K562 (cell line): ENCODE results near the gene RNF214. TPM values are rescaled to one million over a fixed set of nuclear protein-coding genes. Genes with fewer than 3 reads are reported as not detected.

Experiments
- ETS2 ChIP-seq: IDR thresholded peaks from 2 replicates; pipeline ENCODE4 v1.6.1; 2016; ENCODE audit warnings: borderline replicate concordance, missing genetic modification characterization, mild to moderate bottlenecking, moderate library complexity, missing compliant biosample characterization; ENCODE audit not compliant: poor library complexity, severe bottlenecking
- MYC ChIP-seq, 2 experiments: fragments of 250-450 bp in 1 of 2; sonication (Bioruptor Pico) in 1 of 2; IDR thresholded peaks; 2 replicates each; pipeline versions ENCODE4 v1.5.1 to v1.6.1; 2012 to 2021; ENCODE audit warnings: low read depth in 2 of 2, borderline replicate concordance in 1 of 2, improper control_type of control experiment in 1 of 2, low read length in 1 of 2, mild to moderate bottlenecking in 1 of 2, moderate library complexity in 1 of 2
- NR2F6 ChIP-seq: fragments of 450-650 bp; formaldehyde crosslinking; IDR thresholded peaks from 2 replicates; pipeline ENCODE4 v1.4.0; 2020; ENCODE audit warnings: mild to moderate bottlenecking
- TEAD1 ChIP-seq, 2 experiments: fragments of 450-650 bp in 1 of 2; sonication (generic) in 1 of 2; formaldehyde crosslinking; IDR thresholded peaks; 2 replicates each; pipeline versions ENCODE4 v1.4.0 to v1.8.0; 2020 to 2022; ENCODE audit warnings: mild to moderate bottlenecking in 2 of 2, missing genetic modification reagents in 1 of 2
- TEAD2 ChIP-seq: fragments of 450-650 bp; IDR thresholded peaks from 2 replicates; pipeline ENCODE4 v1.6.1; 2016; ENCODE audit warnings: missing genetic modification characterization, control low read depth, missing compliant biosample characterization
- XRCC5 ChIP-seq: fragments of 200-400 bp; formaldehyde crosslinking; IDR thresholded peaks from 2 replicates; pipeline ENCODE4 v1.6.1; 2017; ENCODE audit warnings: low read depth, mild to moderate bottlenecking, low read length
- polyA plus RNA-seq, 8 experiments: library from polyadenylated mRNA; depleted of rRNA in 4 of 8; stranded (reverse) in 5 of 8; unstranded in 3 of 8; fragments of >200 nt; fragmentation: Nextera tagmentation in 2 of 8; fragmentation: Illumina TruSeq in 1 of 8; extraction: Ambion mirVana in 2 of 8; extraction: Trizol in 1 of 8; gene quantifications; 2 replicates each; pipeline versions ENCODE4 v1.2.1 to v1.2.3, GENCODE V29; 2011 to 2014; ENCODE audit warnings: inconsistent platforms in 1 of 8, missing spikeins in 1 of 8
- total RNA-seq, 7 experiments: library from RNA; depleted of rRNA in 6 of 7; stranded (reverse); fragments of >200 nt in 6 of 7; fragmentation: Illumina TruSeq in 2 of 7; extraction: Trizol in 2 of 7; gene quantifications; 2 replicates each; pipeline versions ENCODE4 v1.2.1 to v1.2.3, GENCODE V29; 2011 to 2021; ENCODE audit warnings: low replicate concordance in 1 of 7
- TF ChIP-seq, protein P1 (sequence below): fragments of 250-450 bp; sonication (Bioruptor Pico); IDR thresholded peaks from 2 replicates; pipeline ENCODE4 v1.4.0; 2020; ENCODE audit warnings: mild to moderate bottlenecking, moderate library complexity, borderline replicate concordance
- TF ChIP-seq, protein P2 (sequence below): fragments of 450-650 bp; IDR thresholded peaks from 2 replicates; pipeline ENCODE4 v1.6.1; 2018; ENCODE audit not compliant: partially characterized antibody
- TF ChIP-seq, protein P3 (sequence below): sonication (generic); formaldehyde crosslinking; IDR thresholded peaks from 2 replicates; pipeline ENCODE4 v1.8.0; 2023; ENCODE audit warnings: mild to moderate bottlenecking, missing genetic modification reagents
- TF ChIP-seq, protein P4 (sequence below): fragments of 450-650 bp; IDR thresholded peaks from 2 replicates; pipeline ENCODE4 v1.6.1; 2017; ENCODE audit warnings: antibody characterized with exemption
- TF ChIP-seq, protein P5 (sequence below): sonication (generic); formaldehyde crosslinking; IDR thresholded peaks from 2 replicates; pipeline ENCODE4 v1.9.0; 2022; ENCODE audit warnings: mild to moderate bottlenecking, missing genetic modification reagents

Gene RNF214
- total and polyA plus RNA-seq, 9 of the 15 experiments (the other 6 are each of a cell fraction or from before 2014, with no cell fraction given) = 6.6 to 24.8 (median 11.9) TPM

DNA sequence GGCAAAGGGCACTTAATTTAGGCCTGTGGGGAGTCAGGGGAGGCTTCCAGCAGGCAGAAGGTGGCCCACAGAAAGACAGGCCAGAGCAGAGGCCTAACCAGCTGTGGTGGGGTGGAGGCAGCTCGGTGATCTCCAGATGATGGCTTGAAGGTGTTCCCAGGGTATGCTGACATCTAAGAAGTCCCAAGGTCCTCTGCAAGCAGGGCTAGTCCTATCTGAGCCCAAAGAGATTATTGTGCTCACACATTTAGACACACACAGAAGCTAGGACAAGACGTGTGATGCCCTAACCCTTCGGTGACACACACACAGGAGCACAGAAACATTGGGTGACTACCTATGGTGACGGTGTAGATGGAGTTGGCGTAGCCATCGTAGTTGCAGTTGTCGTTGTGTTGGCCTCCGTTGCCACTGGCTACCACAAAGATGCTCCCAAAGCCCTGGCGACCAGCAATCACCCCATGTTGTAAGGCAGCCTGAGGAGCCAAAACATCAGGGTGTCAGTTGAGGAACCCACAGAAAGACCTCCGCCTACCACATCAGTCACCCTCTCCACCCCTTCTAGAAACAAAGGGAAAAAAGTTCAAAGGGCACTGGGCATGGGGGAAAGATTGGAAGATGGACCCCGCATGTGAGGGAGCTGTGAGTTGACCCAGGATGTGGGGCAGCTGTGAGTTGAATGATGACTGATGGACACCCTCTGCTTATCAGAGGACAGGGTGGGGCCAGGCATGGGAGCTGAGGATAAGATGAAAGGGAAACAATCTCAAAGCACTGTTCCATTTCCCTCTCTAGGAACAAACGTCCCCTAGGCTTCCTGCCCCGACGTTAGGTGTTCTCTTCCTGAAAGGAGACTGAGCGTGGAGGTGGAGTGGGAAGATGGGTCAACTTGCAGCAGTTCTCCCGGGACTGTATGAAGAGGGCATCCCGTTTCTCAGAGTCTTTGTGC, 8.5 kb upstream of the RNF214 start (continued):
- TF ChIP-seq, protein P1, sequence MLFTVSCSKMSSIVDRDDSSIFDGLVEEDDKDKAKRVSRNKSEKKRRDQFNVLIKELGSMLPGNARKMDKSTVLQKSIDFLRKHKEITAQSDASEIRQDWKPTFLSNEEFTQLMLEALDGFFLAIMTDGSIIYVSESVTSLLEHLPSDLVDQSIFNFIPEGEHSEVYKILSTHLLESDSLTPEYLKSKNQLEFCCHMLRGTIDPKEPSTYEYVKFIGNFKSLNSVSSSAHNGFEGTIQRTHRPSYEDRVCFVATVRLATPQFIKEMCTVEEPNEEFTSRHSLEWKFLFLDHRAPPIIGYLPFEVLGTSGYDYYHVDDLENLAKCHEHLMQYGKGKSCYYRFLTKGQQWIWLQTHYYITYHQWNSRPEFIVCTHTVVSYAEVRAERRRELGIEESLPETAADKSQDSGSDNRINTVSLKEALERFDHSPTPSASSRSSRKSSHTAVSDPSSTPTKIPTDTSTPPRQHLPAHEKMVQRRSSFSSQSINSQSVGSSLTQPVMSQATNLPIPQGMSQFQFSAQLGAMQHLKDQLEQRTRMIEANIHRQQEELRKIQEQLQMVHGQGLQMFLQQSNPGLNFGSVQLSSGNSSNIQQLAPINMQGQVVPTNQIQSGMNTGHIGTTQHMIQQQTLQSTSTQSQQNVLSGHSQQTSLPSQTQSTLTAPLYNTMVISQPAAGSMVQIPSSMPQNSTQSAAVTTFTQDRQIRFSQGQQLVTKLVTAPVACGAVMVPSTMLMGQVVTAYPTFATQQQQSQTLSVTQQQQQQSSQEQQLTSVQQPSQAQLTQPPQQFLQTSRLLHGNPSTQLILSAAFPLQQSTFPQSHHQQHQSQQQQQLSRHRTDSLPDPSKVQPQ (CRISPR knock-in tag) = no peak
- TF ChIP-seq, protein P2, sequence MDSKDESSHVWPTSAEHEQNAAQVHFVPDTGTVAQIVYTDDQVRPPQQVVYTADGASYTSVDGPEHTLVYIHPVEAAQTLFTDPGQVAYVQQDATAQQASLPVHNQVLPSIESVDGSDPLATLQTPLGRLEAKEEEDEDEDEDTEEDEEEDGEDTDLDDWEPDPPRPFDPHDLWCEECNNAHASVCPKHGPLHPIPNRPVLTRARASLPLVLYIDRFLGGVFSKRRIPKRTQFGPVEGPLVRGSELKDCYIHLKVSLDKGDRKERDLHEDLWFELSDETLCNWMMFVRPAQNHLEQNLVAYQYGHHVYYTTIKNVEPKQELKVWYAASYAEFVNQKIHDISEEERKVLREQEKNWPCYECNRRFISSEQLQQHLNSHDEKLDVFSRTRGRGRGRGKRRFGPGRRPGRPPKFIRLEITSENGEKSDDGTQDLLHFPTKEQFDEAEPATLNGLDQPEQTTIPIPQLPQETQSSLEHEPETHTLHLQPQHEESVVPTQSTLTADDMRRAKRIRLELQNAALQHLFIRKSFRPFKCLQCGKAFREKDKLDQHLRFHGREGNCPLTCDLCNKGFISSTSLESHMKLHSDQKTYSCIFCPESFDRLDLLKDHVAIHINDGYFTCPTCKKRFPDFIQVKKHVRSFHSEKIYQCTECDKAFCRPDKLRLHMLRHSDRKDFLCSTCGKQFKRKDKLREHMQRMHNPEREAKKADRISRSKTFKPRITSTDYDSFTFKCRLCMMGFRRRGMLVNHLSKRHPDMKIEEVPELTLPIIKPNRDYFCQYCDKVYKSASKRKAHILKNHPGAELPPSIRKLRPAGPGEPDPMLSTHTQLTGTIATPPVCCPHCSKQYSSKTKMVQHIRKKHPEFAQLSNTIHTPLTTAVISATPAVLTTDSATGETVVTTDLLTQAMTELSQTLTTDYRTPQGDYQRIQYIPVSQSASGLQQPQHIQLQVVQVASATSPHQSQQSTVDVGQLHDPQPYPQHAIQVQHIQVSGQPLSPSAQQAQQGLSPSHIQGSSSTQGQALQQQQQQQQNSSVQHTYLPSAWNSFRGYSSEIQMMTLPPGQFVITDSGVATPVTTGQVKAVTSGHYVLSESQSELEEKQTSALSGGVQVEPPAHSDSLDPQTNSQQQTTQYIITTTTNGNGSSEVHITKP = peak; percentile 67
- TF ChIP-seq, protein P3, sequence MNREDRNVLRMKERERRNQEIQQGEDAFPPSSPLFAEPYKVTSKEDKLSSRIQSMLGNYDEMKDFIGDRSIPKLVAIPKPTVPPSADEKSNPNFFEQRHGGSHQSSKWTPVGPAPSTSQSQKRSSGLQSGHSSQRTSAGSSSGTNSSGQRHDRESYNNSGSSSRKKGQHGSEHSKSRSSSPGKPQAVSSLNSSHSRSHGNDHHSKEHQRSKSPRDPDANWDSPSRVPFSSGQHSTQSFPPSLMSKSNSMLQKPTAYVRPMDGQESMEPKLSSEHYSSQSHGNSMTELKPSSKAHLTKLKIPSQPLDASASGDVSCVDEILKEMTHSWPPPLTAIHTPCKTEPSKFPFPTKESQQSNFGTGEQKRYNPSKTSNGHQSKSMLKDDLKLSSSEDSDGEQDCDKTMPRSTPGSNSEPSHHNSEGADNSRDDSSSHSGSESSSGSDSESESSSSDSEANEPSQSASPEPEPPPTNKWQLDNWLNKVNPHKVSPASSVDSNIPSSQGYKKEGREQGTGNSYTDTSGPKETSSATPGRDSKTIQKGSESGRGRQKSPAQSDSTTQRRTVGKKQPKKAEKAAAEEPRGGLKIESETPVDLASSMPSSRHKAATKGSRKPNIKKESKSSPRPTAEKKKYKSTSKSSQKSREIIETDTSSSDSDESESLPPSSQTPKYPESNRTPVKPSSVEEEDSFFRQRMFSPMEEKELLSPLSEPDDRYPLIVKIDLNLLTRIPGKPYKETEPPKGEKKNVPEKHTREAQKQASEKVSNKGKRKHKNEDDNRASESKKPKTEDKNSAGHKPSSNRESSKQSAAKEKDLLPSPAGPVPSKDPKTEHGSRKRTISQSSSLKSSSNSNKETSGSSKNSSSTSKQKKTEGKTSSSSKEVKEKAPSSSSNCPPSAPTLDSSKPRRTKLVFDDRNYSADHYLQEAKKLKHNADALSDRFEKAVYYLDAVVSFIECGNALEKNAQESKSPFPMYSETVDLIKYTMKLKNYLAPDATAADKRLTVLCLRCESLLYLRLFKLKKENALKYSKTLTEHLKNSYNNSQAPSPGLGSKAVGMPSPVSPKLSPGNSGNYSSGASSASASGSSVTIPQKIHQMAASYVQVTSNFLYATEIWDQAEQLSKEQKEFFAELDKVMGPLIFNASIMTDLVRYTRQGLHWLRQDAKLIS = no peak
- TF ChIP-seq ETS2 = no peak
- TF ChIP-seq, protein P4, sequence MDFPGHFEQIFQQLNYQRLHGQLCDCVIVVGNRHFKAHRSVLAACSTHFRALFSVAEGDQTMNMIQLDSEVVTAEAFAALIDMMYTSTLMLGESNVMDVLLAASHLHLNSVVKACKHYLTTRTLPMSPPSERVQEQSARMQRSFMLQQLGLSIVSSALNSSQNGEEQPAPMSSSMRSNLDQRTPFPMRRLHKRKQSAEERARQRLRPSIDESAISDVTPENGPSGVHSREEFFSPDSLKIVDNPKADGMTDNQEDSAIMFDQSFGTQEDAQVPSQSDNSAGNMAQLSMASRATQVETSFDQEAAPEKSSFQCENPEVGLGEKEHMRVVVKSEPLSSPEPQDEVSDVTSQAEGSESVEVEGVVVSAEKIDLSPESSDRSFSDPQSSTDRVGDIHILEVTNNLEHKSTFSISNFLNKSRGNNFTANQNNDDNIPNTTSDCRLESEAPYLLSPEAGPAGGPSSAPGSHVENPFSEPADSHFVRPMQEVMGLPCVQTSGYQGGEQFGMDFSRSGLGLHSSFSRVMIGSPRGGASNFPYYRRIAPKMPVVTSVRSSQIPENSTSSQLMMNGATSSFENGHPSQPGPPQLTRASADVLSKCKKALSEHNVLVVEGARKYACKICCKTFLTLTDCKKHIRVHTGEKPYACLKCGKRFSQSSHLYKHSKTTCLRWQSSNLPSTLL = no peak
- no peak for TF ChIP-seq MYC (IDR thresholded peaks at IDR 0.05; ENCODE audit: low read depth, low read length)
- TF ChIP-seq MYC (CRISPR knock-in tag; IDR thresholded peaks at IDR 0.05; ENCODE audit: borderline replicate concordance, low read depth) = no peak
- no peak for TF ChIP-seq XRCC5
- no peak for TF ChIP-seq TEAD1 (CRISPR knock-in tag; IDR thresholded peaks at IDR 0.05)
- no peak for TF ChIP-seq NR2F6
- no peak for TF ChIP-seq TEAD2 (tag)
- TF ChIP-seq, protein P5, sequence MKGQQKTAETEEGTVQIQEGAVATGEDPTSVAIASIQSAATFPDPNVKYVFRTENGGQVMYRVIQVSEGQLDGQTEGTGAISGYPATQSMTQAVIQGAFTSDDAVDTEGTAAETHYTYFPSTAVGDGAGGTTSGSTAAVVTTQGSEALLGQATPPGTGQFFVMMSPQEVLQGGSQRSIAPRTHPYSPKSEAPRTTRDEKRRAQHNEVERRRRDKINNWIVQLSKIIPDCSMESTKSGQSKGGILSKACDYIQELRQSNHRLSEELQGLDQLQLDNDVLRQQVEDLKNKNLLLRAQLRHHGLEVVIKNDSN = no peak
